Effector CD4-positive, alpha-beta T cell (primary cell): Measurements from ENCODE around the gene PFKL.
"Not testable (repeated sequence)": the region's sequence is repeated elsewhere in the genome, so short reads cannot be mapped to it uniquely, and the experiment has no call there.

Source experiments
- DNase-seq: peaks from one replicate; pipeline ENCODE4 v3.0.0-alpha.2; 2020

Gene PFKL

DNA sequence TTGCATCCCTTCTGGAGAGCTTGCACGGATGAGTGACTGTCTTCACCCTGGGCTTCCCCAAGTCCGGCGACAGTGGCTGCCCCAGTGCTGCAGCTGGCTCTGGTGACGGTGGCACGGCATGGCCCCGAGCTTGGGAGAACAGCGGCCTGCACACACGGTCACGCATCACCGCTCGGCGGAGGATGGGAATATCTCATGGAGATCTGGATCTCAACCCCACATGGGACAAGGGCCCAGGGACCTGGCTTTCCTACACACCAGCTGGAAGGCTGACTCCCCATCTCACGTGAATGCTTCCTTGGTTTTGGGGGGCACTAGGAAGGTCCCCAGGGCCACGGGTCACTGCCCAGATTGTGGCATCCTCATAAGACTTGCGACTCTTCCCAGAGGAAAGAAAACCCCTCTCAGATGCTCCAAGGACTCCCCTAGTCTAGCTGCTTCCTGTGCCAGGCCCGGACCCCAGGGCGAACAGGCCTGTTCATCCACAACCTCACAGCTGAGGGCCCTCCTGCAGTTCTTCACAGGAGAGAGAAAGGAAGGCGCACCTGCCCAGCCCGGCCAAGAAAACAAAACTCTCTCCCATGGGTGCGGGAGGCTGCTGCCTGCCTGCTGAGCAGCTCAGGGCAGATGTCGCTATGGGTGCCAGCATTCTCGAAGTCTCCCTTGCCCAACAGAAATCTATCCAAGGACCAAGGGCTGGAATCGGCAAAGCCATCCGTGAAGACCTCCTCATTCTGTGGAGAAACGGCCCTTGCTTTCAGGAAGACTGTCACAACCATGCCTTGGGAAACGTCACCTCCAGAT, 29.4 kb downstream of the PFKL start:
- DNase-seq: no peak

DNA sequence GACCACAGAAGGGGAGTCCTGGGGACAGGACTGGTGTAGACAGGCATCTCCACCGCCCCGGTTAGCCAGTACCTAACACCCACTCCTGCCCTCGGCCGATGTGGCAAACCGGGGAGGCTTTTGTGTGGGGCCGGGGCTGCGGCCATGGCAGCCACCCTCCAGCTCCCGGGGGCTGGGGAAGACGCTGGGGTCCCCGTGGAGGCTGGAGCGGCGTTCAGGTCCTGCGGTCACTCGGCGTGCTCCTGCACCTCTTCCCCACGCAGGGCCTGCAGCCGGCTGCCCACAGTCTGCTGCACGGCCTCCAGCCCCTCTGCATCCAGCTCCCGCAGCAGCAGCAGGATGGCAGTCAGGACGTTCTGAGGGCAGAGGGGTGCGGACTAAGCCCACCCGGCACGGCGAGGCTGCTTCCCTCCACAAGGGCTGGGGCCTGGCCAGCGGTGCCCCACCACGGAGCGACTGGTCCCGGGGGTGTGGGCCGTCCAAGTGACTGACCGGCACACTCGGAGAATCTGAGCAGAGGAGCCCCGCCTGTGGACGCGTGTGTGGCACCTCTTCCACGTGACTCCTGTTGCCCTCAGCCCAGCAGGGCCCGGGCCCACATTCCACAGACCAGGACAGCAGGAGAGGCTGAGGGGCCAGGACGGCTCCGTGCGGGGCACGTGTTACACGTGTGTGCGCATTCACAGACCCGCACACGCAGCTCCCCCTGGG, 30.3 kb downstream of the PFKL start:
- no peak for DNase-seq

DNA sequence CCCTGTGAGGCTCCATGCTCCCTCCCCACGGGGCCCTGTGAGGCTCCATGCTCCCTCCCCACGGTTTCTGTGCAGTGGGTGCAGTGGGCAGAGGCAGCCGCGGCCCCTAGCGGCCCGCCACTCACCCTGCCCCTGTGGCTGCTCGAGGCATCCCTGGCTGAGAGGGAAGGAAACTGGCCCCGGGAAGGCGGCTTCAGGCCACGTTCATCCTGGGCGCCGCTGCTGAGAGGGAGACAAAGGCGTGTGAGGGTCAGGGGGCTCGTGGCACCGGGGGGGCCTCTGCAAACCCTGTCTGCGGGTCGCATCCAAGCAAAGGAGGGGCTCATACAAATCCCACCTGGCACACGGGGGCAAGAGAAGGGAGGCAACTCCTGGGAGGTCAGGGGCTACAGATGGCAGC, 30.8 kb downstream of the PFKL start:
- DNase-seq: no peak

DNA sequence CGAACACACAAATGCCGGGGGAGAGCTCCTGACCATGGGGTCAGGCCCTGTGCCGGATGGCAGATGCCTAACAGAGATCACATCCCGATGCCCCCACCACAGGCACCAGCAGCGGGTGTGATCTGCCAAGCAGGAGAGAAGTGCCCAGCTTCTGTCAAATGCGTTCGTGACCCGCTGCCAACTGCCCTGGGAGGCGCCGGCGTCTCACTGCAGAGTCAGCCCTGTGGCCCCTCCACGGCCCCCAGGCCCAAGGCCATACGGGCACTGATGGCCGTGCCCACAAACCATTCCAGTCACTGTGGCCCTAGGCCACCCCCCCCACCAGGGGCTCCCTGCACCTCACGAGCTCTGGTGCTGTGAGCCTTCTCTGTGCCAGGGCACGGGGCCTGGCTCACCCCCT, 31.4 kb downstream of the PFKL start:
- DNase-seq: no peak

DNA sequence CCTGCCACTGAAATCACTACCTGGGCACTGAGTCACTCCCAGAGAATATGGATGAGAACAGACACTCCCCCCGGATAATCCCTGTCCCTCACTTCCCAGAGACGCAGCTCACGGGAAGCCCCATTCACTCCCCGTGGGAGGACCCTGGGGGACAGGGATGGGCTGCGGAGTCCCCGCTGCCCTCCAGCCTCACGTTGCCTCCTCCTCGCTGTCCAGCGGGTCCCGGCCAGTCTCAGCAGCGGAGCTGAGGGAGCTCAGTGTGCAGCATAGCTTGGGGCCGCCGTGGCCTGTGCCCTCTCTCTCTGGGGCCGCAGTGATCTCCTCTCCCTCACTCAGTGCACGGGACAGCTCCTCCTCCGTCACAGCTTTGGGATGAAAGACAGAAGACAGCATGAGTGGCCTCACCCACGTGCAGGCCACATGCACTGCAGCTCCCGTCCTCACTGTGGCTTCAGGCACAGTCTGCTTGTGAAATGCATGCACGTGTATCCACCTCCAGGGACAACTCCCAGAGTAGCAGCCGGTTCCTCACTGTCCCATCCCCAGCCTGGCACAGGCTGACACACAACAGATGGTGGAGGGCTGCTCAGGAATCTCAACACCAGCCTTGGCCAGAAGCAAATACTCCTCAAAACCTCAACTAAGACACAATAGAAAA, 31.9 kb downstream of the PFKL start:
- DNase-seq: no peak

DNA sequence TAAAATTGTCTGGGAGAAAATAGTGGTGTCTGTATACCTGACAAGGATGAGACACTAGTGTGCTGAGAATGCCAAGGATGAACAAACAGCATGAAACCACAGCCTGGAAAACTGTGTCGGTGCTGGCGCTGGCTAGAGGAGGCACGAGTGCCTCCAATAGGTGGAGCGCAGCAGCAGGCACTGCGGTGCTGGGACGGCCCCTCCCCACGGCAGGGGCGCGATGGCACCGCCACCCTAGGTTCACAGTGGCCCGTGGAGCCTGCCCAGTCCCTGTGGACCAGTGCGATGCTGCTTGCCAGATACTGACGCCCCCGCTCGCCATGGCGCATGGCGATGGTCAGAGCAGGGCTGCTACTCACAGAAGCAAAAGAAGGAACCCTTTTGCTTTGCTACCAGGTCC, 32.5 kb downstream of the PFKL start:
- no peak for DNase-seq

DNA sequence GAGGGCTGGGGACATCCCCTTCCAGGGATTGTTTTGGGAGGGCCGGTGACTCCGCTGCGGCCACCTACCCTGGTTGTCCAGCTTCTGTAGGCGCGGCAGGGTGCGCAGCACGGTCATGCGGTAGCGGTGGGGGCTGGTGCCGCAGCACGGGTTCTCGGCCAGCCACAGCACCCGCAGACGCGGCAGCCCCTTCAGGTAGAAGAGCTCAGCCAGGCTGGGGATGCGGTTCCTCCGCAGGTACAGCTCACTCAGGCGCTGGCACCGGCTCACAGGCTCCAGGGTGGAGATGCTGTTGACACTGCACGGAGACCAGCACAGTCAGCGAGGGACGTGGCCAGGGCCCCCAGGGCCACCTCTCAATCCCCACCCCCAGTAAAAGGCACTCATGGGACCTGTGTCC, 33.1 kb downstream of the PFKL start:
- DNase-seq: no peak

DNA sequence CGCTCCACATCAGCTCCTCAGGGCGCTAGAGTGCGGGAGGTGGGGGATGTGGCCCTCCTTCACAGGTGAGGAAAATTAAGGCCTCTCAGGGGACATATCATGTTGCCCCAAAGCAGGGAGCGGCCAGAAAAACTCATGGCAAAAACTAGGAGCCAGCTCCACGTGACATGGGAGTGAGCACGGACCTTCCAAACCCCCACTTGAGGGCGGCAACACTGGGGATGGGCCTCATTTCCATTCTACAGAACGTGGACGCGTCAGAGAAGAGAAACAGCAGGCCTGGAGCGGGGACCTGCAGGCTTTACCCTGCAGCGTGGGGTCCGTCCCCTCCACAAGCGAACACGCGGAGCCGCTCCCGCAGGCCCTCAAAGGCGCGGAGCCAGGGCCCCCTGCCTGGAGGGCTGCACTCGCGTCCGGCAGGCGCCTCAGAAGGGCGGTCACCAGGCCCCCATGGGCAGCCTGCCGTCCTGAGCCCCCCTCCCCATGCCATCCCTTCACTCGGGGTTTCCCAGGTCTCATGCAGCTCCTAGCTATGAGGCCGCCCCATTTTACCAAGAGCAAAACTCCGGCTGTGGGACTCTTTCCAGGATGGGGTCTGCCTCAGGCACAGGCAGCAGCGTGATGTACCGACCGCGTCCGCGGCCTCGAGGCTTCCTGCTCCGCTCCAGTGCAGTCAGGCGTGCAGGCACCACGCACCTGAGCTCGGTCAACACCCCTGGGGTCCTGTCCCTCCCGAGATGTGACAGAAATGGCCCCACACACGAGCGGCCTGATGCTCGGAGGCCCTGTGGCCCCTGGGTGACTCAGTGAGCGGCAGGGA, 33.9 kb downstream of the PFKL start:
- no peak for DNase-seq

DNA sequence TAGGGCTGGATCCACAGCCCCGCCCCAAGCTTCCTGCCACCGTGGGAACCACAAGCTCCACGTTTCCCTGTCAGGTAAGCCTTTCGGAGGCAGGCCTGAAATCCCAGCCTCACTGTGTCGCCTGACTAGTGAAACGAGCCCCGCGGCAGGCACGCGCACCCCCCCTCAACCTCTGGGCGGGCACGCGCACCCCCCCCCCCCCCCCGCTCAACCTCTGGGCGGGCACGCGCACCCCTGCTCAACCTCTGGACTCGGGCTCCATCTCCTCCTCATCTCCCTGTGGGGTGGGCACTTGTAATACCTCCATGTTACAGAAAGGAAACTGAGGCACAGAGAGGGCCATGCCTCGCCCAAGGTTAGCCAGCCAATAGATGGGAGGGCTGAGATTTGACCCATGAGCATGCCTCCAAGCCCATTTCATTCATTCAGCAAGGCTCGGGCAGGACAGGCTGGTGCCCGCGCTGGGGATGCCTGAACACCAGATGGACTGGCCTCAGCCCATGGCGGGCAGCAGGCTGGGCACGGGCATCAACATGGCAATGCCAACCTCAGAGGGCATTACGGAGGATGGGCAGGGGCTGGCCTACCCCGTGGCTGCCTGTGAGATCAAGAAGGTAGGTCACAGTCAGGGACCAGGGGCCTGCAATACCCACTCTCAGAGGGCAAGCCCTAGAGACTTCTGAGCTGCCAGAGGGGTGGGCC, 34.6 kb downstream of the PFKL start:
- DNase-seq: no peak

DNA sequence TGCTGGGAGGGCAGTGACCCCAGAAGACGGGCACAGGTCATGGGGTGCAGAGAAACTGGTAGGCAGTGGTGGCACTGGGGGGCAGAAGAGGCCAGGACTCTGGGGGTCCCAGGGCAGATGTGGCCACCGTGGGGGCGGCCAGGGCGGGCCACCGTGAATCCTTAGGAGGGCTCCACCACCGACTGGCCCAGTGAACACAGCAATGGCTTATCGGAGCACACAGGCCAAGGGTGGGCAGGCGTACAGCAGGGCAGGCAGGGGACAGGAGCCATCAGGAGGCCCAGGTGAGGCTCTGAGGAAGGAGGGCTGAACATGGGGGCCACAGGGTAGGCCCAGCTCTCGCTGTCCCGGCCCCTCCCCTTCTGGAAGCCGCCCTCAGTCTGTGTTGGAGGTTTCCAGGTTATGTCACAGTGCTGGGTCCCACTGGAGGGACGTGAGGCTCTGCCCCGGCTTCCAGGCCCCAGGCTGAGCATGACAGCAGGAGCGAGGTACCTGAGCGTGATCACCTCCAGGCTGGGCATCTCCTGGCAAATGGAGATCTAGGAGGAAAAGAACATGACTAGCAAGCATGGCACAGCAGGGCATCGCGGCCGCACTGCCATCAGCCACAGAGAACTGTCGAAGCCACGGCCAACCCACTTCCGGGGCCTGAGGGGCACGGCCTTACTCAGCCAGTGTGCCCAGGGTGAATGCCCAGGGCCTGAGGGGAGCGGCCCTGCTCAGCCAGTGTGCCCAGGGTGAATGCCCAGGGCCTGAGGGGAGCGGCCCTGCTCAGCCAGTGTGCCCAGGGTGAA, 35.6 kb downstream of the PFKL start:
- no peak for DNase-seq

DNA sequence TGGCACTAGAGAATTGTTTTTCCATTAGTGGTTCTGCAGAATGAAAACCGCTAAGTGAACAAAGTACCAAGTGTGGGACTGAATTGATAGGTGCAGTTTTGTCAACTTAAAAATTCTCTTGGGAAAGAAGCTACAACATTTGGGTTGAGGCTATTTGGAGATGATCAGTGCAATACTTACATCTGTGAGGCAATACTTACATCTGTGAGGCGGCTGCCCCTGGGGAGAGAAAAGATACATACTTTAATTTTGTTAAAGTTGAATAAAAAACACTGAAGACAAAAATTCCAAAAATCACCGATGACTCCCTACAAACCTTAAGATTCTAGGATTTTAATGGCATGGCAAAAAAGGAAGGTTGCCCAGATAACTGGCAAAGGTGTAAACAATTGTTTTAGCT, 37.6 kb downstream of the PFKL start:
- no peak for DNase-seq

DNA sequence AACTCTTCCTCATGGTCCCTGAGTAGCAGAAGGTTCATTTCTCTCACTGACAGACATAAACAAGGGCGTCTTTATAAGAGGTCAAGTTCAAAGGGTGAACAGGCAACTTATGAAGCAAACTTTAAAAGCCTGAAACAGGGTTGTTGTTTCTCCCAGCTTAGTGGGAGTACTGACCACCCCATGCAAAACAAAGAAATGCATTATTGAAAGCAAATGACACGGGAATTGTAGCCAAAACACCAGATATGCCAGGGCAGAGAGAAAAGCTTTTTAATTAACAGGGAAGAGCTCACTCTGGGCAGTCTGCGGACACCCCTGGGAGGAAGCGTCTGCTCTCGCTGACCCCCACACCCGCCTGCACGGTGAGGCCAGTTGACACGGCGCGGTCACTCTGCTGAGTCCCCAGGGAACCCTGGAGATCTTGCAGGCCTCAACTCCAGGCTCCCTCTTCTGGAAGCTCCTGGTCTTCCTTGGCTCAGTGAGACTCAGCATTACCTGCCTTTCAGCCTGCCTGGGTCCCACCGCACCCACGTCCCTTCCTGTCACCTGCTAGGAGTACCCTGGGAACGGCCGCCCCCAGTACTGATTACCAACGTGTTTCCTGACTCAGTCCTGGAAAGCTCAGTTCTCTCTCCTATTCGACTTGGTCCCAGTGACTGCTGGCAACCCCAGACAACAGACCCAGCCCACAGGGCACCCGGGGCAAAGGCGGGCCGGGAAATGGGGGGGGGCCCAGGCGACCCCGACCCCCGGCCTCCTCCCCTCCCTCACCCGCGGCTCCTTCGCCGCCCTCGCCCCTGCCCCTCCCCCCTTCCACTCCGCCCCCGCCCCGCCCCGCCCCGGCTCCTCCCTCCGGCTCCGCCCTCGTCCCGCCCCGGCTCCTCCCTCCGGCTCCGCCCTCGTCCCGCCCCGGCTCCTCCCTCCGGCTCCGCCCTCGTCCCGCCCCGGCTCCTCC, 38.4 kb downstream of the PFKL start:
- peak; percentile 33 for DNase-seq

DNA sequence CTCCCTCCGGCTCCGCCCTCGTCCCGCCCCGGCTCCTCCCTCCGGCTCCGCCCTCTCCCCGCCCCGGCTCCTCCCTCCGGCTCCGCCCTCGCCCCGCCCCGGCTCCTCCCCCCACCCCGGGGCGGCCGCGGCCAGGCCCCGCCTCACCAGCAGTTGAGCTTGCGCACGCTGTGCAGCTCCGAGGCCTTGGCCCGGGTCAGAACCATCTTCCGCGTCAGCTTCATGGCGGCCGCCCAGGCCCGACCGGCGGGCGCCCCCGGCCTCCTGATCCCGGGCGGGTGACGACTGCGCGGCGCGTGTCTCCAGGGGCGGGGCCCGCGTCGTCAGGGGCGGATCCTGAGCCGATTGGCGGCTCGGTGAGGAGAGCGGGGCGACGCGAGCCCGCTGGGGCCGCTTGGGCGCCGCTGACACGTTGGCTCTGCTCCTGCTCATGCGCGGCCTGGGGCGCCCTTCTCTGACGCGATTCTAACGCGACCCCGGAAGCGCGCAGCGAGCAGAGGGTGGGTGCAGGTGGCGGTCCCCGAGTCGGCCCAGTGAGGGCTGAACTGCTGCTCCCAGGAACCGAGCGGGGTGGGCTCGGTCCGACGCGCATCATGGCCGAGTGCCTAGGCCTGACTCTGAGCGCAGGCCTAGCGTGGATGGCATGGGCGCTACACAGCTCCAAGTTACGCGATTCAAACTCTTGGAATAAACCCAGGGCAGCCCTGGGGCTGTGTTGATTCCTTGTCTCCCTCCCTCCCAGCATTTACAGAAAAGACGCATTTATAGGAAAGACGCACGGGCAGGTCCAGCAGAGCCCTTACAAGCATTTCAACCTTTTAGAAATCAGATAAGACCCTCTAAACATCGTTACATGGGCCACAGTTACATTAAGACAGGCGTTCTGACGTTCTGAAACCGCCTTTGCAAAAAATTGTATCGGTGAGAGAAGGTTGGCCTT, 39.4 kb downstream of the PFKL start, which contains the start of gene CFAP410:
Gene CFAP410 (minus strand): TSS at position 420 of the 940 bp plus-strand sequence. CDS start 196 bp downstream, at position 224.
- peak; percentile 92 for DNase-seq

DNA sequence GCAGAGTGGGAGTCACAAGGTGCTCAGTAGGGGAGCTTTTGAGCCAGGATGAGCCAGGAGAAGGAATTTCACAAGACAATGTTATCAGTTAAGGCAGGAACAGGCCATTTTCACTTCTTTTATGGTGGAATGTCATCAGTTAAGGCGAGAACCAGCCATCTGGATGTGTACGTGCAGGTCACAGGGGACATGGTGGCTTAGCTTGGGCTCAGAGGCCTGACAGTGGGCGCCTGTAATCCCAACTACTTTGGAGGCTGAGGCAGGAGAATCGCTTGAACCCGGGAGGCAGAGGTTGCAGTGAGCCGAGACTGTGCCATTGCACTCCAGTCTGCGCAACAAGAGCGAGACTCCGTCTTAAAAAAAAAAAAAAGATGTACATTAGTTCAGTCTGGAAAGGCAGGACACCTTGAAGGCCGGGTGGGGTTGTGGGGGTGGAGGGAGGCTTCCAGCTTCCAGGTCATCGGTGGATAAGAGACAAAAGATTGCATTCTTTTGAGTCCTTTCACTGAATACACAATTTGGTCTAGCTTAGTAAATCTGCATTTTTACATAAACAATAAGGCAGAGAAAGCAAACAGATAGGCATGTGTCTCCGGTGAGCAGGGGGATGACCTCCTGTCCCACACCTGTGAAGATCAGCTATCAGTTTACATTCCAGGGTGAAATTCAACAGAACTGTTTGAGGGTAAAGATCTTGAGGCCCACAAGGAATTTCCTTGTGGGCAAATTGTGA, 42.0 kb downstream of the PFKL start:
- not testable (repeated sequence) for DNase-seq

DNA sequence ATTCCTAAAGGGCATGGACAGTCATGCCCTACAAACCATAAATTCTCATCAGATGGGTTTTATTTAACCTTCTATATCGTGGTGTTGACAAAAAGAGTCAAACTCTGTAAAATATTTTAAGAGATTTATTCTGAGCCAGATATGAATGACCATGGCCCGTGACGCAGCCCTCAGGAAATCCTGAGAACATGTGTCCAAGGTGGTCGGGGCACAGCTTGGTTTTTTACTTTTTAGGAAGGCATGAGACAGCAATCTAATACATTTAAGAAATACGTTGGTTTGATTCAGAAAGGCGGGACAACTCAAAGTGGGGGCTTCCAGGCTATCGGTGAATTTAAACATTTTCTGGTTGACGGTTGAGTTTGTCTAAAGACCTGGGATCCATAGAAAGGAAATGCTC, 43.1 kb downstream of the PFKL start:
- not testable (repeated sequence) for DNase-seq

DNA sequence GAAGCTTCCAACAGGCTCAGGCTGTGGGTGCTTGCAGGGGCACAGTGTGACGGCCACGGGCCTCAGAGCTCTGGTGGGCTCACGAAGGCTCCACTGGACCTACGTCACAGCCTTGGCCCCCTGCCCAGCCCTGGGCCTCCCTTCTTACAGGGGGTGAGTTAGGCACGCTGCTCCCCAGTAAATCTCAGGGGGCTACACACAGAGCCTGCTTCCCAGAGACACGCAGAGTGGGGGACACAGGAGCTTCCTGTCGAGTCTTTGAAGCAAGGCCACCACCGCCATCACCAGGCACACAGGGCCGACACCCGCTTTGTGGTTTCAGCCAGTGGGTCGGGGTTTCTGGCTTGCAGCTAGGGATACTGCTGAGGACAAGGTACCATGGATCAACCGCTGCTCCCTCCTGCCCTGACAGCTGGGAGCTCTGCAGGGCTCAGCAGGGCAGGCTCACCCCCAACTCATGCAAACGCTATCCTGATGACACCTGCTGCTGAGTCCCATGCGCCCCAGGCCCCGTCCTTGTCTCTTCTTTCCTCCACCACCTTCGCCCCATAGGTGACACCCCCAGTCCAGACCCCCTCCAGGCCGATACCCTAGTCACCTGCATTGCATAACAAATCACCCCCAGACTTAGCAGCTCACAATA, 44.8 kb downstream of the PFKL start:
- DNase-seq: no peak

DNA sequence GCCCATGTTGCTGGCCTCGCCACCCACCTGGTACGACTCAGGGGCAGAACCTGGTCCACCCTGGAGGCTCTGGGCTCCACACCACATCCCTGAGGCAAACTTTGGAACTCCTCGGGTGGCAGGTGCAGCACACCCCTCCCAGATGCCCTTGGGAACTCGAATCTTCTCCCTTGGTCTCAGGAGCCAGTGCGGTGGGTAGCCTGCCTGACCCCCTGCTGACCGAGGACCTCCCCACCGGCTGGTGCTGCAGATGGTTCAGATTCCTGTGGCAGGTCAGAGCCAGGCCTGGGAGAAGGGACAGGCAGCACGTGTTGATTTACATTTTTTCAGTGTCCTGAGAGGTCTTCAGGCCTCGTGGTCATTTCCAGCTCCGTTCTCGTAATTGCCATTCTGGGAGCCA, 45.6 kb downstream of the PFKL start:
- DNase-seq: no peak
